C4-2B (cell line): ENCODE results near the gene COLGALT1.

Experiments used
- ZFX ChIP-seq: fragments of 450-650 bp; IDR thresholded peaks from 2 replicates; pipeline ENCODE4 v1.6.1; 2017
- TF ChIP-seq, protein P1 (sequence below): fragments of 450-650 bp; conservative IDR thresholded peaks from 2 replicates; pipeline ENCODE4 v1.5.1; 2017; ENCODE audit warnings: mild to moderate bottlenecking

GRCh38 chr19:17602217-17602616 lies 46.8 kb downstream of the COLGALT1 start:
- TF ChIP-seq, protein P1, sequence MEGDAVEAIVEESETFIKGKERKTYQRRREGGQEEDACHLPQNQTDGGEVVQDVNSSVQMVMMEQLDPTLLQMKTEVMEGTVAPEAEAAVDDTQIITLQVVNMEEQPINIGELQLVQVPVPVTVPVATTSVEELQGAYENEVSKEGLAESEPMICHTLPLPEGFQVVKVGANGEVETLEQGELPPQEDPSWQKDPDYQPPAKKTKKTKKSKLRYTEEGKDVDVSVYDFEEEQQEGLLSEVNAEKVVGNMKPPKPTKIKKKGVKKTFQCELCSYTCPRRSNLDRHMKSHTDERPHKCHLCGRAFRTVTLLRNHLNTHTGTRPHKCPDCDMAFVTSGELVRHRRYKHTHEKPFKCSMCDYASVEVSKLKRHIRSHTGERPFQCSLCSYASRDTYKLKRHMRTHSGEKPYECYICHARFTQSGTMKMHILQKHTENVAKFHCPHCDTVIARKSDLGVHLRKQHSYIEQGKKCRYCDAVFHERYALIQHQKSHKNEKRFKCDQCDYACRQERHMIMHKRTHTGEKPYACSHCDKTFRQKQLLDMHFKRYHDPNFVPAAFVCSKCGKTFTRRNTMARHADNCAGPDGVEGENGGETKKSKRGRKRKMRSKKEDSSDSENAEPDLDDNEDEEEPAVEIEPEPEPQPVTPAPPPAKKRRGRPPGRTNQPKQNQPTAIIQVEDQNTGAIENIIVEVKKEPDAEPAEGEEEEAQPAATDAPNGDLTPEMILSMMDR: no peak
- TF ChIP-seq ZFX: no peak
